NCI-H748 (cell line): Measurements from ENCODE around the gene PRADC1.
A peak's percentile ranks its signal among the peaks of the same experiment; 100 is the strongest.
"Not testable (repeated sequence)": the region's sequence is repeated elsewhere in the genome, so short reads cannot be mapped to it uniquely, and the experiment has no call there.

Source experiments
- DNase-seq: peaks from one replicate; lab custom pipeline; 2025; ENCODE audit not compliant: unreplicated experiment; lab: John Stamatoyannopoulos, UW

PRADC1 gene

GRCh38 chr2:73233154-73233931, at the start of gene PRADC1:
Gene PRADC1, minus strand, starts transcription at chr2:73233239. Its CDS starts 79 bp downstream, at chr2:73233160.
- peak; percentile 99 for DNase-seq

GRCh38 chr2:73281244-73281643, 48.2 kb upstream of the PRADC1 start:
- no peak for DNase-seq

DNA sequence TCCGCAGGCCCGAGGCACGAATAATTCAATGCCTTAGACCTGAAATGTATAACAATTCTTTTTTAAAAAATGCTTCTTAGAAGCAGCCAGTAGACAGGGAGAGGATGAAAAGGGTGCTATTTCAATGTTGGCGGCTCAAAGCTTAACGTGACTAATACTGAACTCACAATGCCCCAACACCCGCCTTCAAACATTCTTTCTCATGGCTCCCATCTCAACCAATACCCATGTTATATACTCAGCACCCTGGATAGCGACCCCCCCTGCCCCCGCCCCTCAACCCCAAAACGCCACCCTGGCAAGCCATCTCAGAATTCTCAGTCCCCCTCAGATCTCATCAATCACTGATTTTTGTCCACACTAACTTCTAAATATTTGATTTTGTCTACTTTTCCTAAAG, 46.8 kb upstream of the PRADC1 start:
- DNase-seq: no peak

DNA sequence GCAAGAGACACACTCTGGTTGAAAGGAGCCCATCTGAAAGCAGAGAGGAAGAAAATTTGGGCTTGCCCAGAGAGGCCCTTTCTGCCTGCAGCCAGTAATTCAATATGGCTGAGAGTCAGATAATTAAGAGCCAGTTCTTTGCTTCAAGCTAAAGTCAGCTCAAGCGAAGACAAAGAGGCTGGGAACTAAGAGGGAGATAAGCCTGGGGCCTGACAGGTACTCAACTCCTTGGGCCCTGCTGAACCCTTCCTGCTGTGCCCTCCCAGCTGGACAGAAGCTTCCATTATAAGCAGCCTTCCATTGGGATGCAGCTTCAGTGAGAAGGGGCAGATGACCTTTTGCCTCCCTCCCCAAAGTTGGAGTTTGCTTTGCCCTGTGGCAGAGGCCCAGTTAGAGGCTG, 39.2 kb upstream of the PRADC1 start:
- DNase-seq: no peak

DNA sequence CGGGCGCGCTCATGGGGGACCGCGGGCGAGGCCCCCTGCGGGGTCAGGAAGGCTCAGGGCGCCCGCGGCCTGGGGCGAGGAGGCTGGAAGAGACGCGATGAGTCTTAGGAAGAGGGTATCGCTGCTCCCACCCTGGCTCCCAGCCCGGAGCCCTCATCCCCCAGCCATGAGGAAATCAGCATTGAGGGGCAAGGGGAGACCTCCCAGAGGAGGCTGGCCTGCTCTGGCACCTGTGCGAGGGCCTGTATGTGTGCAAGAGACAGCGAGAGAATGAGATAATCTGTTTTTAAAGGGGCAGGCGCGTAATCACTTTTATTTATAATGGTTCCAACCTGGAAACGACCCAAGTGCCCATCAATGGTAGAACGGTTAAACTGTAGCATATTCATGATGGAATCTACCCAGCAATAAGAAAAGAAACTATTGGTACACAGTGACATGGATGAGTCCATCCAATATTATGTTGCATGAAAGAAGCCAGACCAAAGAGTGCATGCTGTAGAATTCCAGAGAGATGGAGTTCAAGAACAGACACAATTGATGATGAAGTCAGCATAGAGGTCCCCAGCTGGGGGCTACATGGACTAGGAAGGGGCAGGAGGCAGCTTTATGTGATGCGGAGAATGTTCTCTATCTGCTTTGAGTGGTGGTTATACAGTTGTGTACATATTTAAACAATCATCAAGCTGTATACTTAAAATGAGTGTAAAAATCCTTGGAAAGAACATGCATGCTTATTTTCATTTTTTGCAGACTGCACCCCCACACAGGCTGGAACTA, 36.8 kb upstream of the PRADC1 start:
- peak; percentile 45 for DNase-seq

GRCh38 chr2:73268830-73269685, 36.0 kb upstream of the PRADC1 start:
- DNase-seq: peak; percentile 88

GRCh38 chr2:73268366-73268829, 35.4 kb upstream of the PRADC1 start:
- DNase-seq: no peak

GRCh38 chr2:73267008-73267407, 34.0 kb upstream of the PRADC1 start:
- DNase-seq: no peak

- no peak for DNase-seq
Measured at GRCh38 chr2:73266061-73266901, 33.2 kb upstream of the PRADC1 start.

- DNase-seq: no peak
Measured at GRCh38 chr2:73265298-73266060, 32.4 kb upstream of the PRADC1 start.

- no peak for DNase-seq
Measured at GRCh38 chr2:73264783-73265182, 31.7 kb upstream of the PRADC1 start.

DNA sequence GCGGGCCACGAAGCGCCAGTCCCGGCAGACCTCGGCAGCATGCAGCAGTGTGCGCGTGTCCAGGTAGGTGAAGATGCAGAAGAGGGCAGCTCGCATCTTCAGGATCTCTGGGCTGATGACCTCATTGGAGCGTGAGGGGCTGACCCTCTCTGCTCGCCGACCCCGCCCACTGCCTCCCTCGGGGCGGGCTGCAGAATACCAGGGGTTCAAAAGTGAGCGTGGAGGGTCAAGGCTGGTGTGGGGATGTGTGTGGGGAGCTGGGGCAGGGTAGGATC, 31.2 kb upstream of the PRADC1 start:
- no peak for DNase-seq

DNA sequence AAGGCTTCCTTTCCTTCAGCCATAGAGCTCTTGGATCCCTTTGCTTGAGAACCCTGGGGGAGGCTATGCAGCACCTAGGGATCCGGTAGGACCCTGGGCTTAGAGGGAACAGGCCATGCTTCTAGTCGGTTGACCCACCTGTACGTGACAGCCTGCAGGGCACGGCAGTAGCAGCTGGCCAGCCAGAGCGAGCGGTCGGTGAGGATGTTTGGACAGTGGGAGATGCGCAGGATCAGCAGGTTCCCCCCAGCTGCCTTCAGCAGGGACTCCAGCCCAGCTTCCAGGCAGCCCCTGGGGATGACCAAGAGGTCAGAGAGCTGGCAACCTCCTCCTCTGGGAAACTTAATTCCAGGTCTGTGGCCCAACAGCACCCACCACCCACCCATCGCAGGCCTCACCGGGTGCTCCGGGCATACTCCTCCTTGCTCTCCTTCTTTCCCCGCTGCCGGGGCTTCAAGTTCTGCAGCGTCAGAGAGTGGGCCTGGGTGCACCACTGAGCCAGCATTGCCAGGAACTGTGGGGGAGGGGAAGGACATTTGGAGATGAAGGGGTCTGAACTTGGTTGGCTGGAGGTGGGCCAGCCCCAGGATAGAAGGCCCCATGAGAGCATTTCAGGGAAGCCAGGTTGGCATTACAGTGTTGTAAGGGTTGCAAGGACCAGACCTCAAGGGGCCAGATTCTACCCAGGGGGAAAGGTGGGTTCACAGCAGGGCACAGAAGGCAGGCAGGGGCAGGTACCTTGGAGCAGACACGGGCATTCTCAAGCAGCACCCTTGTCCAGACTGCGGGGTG, 30.7 kb upstream of the PRADC1 start:
- DNase-seq: no peak

DNA sequence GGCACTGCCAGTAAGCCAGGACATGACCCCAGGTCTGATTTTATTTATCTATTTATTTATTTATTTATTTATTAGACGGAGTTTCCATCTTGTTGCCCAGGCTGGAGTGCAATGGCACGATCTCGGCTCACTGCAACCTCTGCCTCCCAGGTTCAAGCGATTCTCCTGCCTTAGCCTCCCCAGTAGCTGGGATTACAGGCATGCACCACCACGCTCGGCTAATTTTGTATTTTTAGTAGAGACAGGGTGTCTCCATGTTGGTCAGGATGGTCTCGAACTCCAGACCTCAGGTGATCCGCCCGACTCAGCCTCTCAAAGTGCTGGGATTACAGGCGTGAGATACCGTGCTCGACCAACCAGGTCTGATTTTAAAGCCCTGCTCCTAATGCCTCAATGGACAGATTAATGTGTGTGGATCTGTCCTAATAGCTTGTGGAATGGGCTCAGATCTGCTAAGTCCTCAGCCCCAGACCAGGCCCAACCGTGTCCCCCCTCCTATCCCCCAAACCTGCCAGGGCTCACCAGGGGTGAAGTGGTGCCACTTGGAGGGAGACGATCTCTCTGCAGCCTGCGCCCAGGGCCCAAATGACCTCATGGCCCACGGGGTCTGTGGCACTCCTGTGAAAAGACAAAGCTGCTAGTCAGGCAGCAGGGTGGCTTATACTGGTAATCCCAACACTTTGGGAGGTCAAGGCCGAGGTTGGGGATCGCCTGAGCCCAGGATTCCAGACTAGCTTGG, 29.8 kb upstream of the PRADC1 start:
- not testable (repeated sequence) for DNase-seq

GRCh38 chr2:73262108-73262651, 29.1 kb upstream of the PRADC1 start:
- DNase-seq: no peak

DNA sequence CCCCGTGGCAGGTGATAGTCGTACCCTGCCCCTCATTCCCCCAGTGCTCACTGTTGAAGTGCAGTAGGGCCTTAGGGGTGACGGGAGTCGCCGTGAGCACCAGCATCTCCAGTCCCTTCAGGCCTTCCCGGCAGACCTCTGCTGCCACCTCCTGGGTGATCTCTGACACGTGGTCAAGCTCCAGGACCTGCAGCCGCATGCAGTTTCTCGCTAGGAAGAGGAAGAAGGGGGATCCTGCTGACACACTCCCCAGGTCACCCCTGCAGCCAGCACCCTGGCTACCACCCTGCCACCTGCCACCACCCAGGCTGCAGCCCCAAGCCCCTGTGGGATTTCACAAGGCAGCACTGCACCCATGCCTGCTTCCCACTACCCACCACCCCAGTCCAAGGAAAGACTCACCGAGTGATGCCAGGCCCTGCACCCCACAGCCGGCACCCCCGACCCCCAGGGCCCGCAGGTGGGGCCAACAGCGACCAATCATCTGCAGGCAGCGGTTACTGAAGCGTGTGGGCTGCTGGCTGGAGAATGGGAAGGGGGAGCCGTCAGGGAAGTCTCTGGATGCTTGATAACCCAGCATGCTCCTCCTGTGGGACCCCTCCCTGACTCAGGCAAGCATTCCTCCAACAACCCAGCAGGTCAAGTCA, 27.4 kb upstream of the PRADC1 start:
- DNase-seq: no peak

DNA sequence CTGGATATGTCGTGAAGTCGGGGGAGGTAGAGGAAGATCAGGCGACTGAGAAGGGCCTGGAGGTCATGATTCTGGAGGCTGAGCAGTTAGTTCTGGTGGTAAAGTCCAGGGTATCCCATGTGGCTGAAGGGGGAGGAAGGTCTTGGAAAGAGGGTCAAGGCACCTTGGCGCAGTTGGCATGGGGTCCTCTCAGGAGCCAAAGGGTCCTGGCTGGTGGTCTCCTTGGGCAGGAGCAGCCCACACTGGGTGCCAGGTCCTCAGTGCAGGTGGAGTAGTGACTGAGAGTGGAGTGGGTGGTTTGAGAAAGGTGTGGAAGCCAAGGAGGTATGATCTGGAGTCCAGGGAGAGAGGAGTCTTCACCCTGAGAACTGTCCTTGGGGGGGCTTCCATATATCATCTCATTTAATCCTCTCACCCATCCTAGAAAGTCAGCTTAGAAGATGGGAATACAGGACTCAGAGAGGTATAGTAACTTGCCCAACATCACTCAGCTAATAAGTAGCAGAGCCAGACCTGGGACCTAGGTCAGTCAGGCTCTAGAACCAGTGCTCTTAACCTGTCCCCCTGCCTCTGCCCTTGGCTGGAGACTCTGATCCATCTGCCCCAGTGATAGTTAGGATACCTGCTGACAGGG, 26.8 kb upstream of the PRADC1 start:
- no peak for DNase-seq
